A549 (cell line): ENCODE data around the gene FHIT. TPM values are rescaled to one million over a fixed set of nuclear protein-coding genes. Genes with fewer than 3 reads are reported as not detected.

Experiments used
- ATAC-seq, 2 experiments: fragments of 200-7000 bp in 1 of 2; fragments of >200 bp in 1 of 2; cut with Nextera tagmentation in 1 of 2; cut with Tn5 transposase in 1 of 2; 3 replicates each; pipeline versions ENCODE4 v1.8.0 to v1.9.1; 2018 to 2020; ENCODE audit warnings: mild to moderate bottlenecking in 1 of 2, moderate library complexity in 1 of 2
- CTCF ChIA-PET: fragments of 300-600 bp; sonication (Branson Sonifier 250); formaldehyde crosslinking; extraction: SDS; loops from one replicate; lab custom pipeline; 2021; ENCODE audit warnings: antibody characterized with exemption, inconsistent platforms; lab: Yijun Ruan, JAX
- POLR2A ChIA-PET: fragments of 350-600 bp; formaldehyde crosslinking; extraction: SDS; loops from one replicate; lab custom pipeline; 2021; ENCODE audit warnings: antibody characterized with exemption, inconsistent platforms; lab: Yijun Ruan, JAX
- DNase-seq, 2 experiments: peaks; one replicate each; pipeline versions ENCODE4 v3.0.0 to v3.0.0-alpha.2; 2011 to 2016; ENCODE audit warnings: low read depth in 1 of 2, low spot score in 1 of 2
- FAIRE-seq: peaks from 2 replicates; lab custom pipeline; 2011; peaks lifted over from hg19 to GRCh38; lab: Jason Lieb, UNC
- H3K27ac ChIP-seq, 2 experiments: fragments of >200 bp; sonication (Bioruptor Twin); formaldehyde crosslinking; 3 replicates each; pipeline ENCODE4 v1.5.1; 2016 to 2017
- H3K4me1 ChIP-seq: fragments of >200 bp; sonication (Bioruptor Twin); formaldehyde crosslinking; 3 replicates; pipeline ENCODE4 v1.6.1; 2016
- H3K4me2 ChIP-seq: fragments of >200 bp; sonication (Bioruptor Twin); formaldehyde crosslinking; 3 replicates; pipeline ENCODE4 v1.6.1; 2016
- H3K4me3 ChIP-seq: fragments of >200 bp; sonication (Bioruptor Twin); formaldehyde crosslinking; 3 replicates; pipeline ENCODE4 v1.5.1; 2016
- H3K9me3 ChIP-seq: fragments of >200 bp; sonication (Bioruptor Twin); formaldehyde crosslinking; 3 replicates; pipeline ENCODE4 v1.6.1; 2016
- ATOH8 ChIP-seq: fragments of 250-450 bp; sonication (Bioruptor Pico); IDR thresholded peaks from 2 replicates; pipeline ENCODE4 v1.5.0; 2020; ENCODE audit warnings: low read depth, mild to moderate bottlenecking, moderate library complexity
- BCL3 ChIP-seq: fragments of >200 bp; sonication (Bioruptor Twin); formaldehyde crosslinking; IDR thresholded peaks from 3 replicates; pipeline ENCODE4 v1.6.1; 2016
- BHLHE40 ChIP-seq: IDR thresholded peaks from 2 replicates; pipeline ENCODE4 v1.6.1; 2012; ENCODE audit warnings: low read depth, low read length, inconsistent platforms
- CBX2 ChIP-seq: fragments of 200-600 bp; sonication (generic); IDR thresholded peaks from 2 replicates; pipeline ENCODE4 v1.6.1; 2016; ENCODE audit warnings: low read depth, mild to moderate bottlenecking, borderline replicate concordance
- CBX8 ChIP-seq: fragments of 200-600 bp; sonication (generic); IDR thresholded peaks from 2 replicates; pipeline ENCODE4 v1.6.1; 2016
- EHF ChIP-seq: fragments of 250-450 bp; sonication (Bioruptor Pico); IDR thresholded peaks from 2 replicates; pipeline ENCODE4 v1.5.0; 2020; ENCODE audit warnings: mild to moderate bottlenecking
- EHMT2 ChIP-seq: fragments of 200-600 bp; sonication (generic); IDR thresholded peaks from 2 replicates; pipeline ENCODE4 v1.6.1; 2016; ENCODE audit warnings: antibody characterized with exemption, low read depth, mild to moderate bottlenecking, moderate library complexity
- FOSL2 ChIP-seq, 2 experiments: fragments of 450-650 bp in 1 of 2; fragments of >200 bp in 1 of 2; sonication (Bioruptor Twin) in 1 of 2; formaldehyde crosslinking; IDR thresholded peaks; 2 replicates each; pipeline versions ENCODE4 v1.5.0 to v1.6.1; 2016 to 2020; ENCODE audit warnings: mild to moderate bottlenecking in 1 of 2, moderate library complexity in 1 of 2
- FOXS1 ChIP-seq: fragments of 250-450 bp; sonication (Bioruptor Pico); IDR thresholded peaks from 2 replicates; pipeline ENCODE4 v1.5.0; 2020; ENCODE audit warnings: mild to moderate bottlenecking, moderate library complexity
- GATA3 ChIP-seq: IDR thresholded peaks from 2 replicates; pipeline ENCODE4 v1.6.1; 2012; ENCODE audit warnings: borderline replicate concordance
- HDAC2 ChIP-seq: fragments of 200-600 bp; sonication (generic); IDR thresholded peaks from 2 replicates; pipeline ENCODE4 v1.6.1; 2016
- HEYL ChIP-seq: fragments of 250-450 bp; sonication (Bioruptor Pico); IDR thresholded peaks from 2 replicates; pipeline ENCODE4 v1.8.0; 2021; ENCODE audit warnings: mild to moderate bottlenecking, moderate library complexity
- HMGXB4 ChIP-seq: fragments of 250-450 bp; sonication (Bioruptor Pico); IDR thresholded peaks from 2 replicates; pipeline ENCODE4 v1.5.0; 2021; ENCODE audit warnings: mild to moderate bottlenecking, moderate library complexity, borderline replicate concordance
- HOXB13 ChIP-seq: fragments of 250-450 bp; sonication (Bioruptor Pico); IDR thresholded peaks from 2 replicates; pipeline ENCODE4 v1.5.0; 2020; ENCODE audit warnings: low read depth, mild to moderate bottlenecking, moderate library complexity
- HOXB5 ChIP-seq: fragments of 250-450 bp; sonication (Bioruptor Pico); IDR thresholded peaks from 2 replicates; pipeline ENCODE4 v1.5.0; 2020; ENCODE audit warnings: mild to moderate bottlenecking, moderate library complexity
- KDM5A ChIP-seq: fragments of 200-600 bp; sonication (generic); IDR thresholded peaks from 2 replicates; pipeline ENCODE4 v1.6.1; 2016; ENCODE audit warnings: antibody characterized with exemption, mild to moderate bottlenecking
- MAFK ChIP-seq: fragments of 450-650 bp; IDR thresholded peaks from 2 replicates; pipeline ENCODE4 v1.6.1; 2014; ENCODE audit not compliant: partially characterized antibody
- POLR2A ChIP-seq: IDR thresholded peaks from 2 replicates; pipeline ENCODE4 v1.6.1; 2012; ENCODE audit warnings: mild to moderate bottlenecking, low read length
- RAD21 ChIP-seq, 2 experiments: fragments of >200 bp in 1 of 2; sonication (Bioruptor Twin) in 1 of 2; formaldehyde crosslinking in 1 of 2; IDR thresholded peaks in 1 of 2; conservative IDR thresholded peaks in 1 of 2; 2 replicates in 1 of 2; 3 replicates in 1 of 2; pipeline ENCODE4 v1.6.1; 2012 to 2018; ENCODE audit warnings: inconsistent platforms in 1 of 2
- USF2 ChIP-seq: fragments of 450-650 bp; IDR thresholded peaks from 2 replicates; pipeline ENCODE4 v1.6.1; 2014; ENCODE audit warnings: antibody characterized with exemption
- ZC3H11A ChIP-seq: fragments of 450-650 bp; IDR thresholded peaks from 2 replicates; pipeline ENCODE4 v1.6.1; 2014; ENCODE audit warnings: antibody characterized with exemption, mild to moderate bottlenecking
- ZFP36 ChIP-seq: fragments of 450-650 bp; IDR thresholded peaks from 2 replicates; pipeline ENCODE4 v1.6.1; 2014; ENCODE audit warnings: borderline replicate concordance; ENCODE audit not compliant: partially characterized antibody
- ZSCAN20 ChIP-seq: fragments of 250-450 bp; sonication (Bioruptor Pico); IDR thresholded peaks from 2 replicates; pipeline ENCODE4 v1.8.0; 2022; ENCODE audit warnings: mild to moderate bottlenecking, moderate library complexity
- WGBS: methylation state at CpG from one replicate; pipeline ENCODE4 v1.1.6; 2017; ENCODE audit errors: missing lambda C conversion rate; 5-methylcytosine and 5-hydroxymethylcytosine counted together
- polyA plus RNA-seq, 4 experiments: library from polyadenylated mRNA; depleted of rRNA in 3 of 4; stranded (reverse); fragments of >200 nt; fragmentation: RNase III in 1 of 4; extraction: RNeasy Plus Mini Kit Qiagen cat#74134 plus additional on column Dnase treatment in 1 of 4; gene quantifications; 2 replicates in 3 of 4; 3 replicates in 1 of 4; pipeline ENCODE4 v1.2.3, GENCODE V29; 2011 to 2017
- TF ChIP-seq, protein P1 (sequence below): fragments of 150-350 bp; IDR thresholded peaks from 2 replicates; pipeline ENCODE4 v1.6.1; 2014; ENCODE audit warnings: low read depth, mild to moderate bottlenecking, low read length
- TF ChIP-seq, protein P2 (sequence below): fragments of >200 bp; sonication (Bioruptor Twin); formaldehyde crosslinking; IDR thresholded peaks from 3 replicates; pipeline ENCODE4 v1.5.1; 2016

Gene FHIT
- polyA plus RNA-seq, 2 of the 4 experiments (the other 2 are of a cell fraction) = 0.76 to 0.92 TPM

- no peaks in the 10 kb centered on the region for H3K9me3 ChIP-seq
Observed at GRCh38 chr3:60246361-60246760, 1004.9 kb downstream of the FHIT start.

DNA sequence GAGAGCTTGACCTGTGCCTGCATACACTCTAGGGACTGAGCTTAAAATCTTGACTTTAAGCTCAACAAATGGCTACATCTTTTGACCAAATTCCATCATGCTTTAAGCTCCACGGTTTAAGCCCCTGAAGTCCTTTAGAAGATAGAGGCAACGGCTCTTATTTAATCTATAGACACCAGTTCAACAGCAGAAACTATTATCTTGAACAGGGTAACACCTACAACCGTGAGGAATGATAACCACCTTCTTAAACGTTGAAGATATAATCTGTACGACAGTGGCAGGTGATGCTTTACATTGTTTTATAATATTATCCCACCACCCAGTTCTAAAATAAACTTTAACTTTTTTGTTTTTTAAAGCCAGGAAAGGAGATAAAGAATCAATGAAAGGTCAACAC, 1007.8 kb downstream of the FHIT start:
- 3% methylated on average over 5 of the region's 5 CpGs for WGBS
- no peak for FAIRE-seq
- Histone ChIP-seq H3K4me1 (no peaks in the 10 kb centered on the region), H3K4me3 (no peak overlapping the region), H3K27ac (no peak overlapping the region), H3K9me3 (no peaks in the 10 kb centered on the region), H3K4me2 (no peak overlapping the region)
- POLR2A ChIA-PET = no interaction called here
- no peak for ATAC-seq
- TF ChIP-seq USF2 (no peak), FOSL2 (IDR thresholded peaks at IDR 0.05) (no peak), FOSL2 (CRISPR knock-in tag; IDR thresholded peaks at IDR 0.05) (no peak), HMGXB4 (CRISPR knock-in tag) (no peak), CBX2 (no peak), FOXS1 (CRISPR knock-in tag) (no peak), ZFP36 (no peak), HOXB5 (CRISPR knock-in tag) (no peak), ATOH8 (CRISPR knock-in tag) (no peak), HEYL (CRISPR knock-in tag) (no peak), CBX8 (no peak), EHF (no peak), EHMT2 (no peak)
- TF ChIP-seq, protein P1, sequence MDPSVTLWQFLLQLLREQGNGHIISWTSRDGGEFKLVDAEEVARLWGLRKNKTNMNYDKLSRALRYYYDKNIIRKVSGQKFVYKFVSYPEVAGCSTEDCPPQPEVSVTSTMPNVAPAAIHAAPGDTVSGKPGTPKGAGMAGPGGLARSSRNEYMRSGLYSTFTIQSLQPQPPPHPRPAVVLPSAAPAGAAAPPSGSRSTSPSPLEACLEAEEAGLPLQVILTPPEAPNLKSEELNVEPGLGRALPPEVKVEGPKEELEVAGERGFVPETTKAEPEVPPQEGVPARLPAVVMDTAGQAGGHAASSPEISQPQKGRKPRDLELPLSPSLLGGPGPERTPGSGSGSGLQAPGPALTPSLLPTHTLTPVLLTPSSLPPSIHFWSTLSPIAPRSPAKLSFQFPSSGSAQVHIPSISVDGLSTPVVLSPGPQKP = no peak
- TF ChIP-seq, protein P2, sequence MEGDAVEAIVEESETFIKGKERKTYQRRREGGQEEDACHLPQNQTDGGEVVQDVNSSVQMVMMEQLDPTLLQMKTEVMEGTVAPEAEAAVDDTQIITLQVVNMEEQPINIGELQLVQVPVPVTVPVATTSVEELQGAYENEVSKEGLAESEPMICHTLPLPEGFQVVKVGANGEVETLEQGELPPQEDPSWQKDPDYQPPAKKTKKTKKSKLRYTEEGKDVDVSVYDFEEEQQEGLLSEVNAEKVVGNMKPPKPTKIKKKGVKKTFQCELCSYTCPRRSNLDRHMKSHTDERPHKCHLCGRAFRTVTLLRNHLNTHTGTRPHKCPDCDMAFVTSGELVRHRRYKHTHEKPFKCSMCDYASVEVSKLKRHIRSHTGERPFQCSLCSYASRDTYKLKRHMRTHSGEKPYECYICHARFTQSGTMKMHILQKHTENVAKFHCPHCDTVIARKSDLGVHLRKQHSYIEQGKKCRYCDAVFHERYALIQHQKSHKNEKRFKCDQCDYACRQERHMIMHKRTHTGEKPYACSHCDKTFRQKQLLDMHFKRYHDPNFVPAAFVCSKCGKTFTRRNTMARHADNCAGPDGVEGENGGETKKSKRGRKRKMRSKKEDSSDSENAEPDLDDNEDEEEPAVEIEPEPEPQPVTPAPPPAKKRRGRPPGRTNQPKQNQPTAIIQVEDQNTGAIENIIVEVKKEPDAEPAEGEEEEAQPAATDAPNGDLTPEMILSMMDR = no peak
- CTCF ChIA-PET = no interaction called here
- no peak for DNase-seq

More at GRCh38 chr3:60246361-60246760, 1004.9 kb downstream of the FHIT start:
- no peak overlapping the region for H3K4me2 ChIP-seq
- ATAC-seq = no peak
- ChIA-PET POLR2A (no interaction called here), CTCF (no interaction called here)
- FAIRE-seq = no peak
- no peak overlapping the region for H3K27ac ChIP-seq
- TF ChIP-seq POLR2A (no peak), MAFK (no peak), HOXB13 (CRISPR knock-in tag) (no peak), HDAC2 (no peak), KDM5A (no peak), HEYL (CRISPR knock-in tag) (no peak), GATA3 (no peak), RAD21 (conservative IDR thresholded peaks at IDR 0.05 in 1 of 2, IDR thresholded peaks at IDR 0.05 in 1 of 2) (no peak), ZSCAN20 (CRISPR knock-in tag) (no peak), BCL3 (no peak), BHLHE40 (no peak), ZC3H11A (no peak)
- no peak for DNase-seq
- no peaks in the 10 kb centered on the region for H3K4me1 ChIP-seq
- H3K4me3 ChIP-seq = no peak overlapping the region
- under 1% methylated on average over 4 of the region's 4 CpGs for WGBS
